ENCODE data around the gene PLAU. TPM values are rescaled to one million over a fixed set of nuclear protein-coding genes. Genes with fewer than 3 reads are reported as not detected.
A peak's percentile ranks its signal among the peaks of the same experiment; 100 is the strongest.

PLAU gene
- total RNA-seq, 1 experiment from 2014 or later, result 15.0 TPM

DNA sequence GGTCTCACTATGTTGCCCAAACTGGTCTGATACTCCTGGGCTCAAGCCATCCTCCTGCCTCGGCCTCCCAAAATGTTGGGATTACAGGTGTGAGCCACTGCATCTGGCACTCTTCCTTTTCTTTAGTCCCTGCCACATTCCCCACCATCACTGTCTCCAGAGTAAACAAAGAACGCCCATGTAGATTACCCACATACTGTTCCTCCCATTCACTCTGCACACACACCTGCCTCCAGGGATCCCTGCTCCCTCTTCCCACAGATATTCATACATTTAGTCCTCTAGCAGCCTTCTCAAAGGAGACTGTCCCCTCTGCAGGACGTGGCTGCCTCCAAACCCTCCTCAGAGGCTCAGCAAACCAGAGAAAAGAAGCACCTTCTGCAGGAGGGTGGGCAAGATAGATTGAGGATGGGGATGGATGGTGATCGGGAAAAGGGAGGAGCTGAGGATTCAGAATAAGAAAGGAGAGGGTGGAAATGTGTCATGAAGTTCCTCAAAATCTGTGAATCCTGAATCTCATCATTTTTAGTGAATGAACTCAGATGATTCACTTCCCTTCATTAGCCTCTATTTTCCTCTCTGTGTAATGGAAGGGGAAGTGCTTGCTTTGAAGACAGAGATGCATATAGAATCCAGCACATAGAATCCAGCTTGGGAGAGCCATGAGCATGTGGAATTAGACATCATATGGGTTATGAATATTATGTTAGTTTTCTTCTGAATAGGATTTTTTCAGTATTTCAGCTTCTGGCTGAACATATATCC, 5.5 kb upstream of the PLAU start:
- POLR2A ChIA-PET, result no interaction called here
- ATAC-seq (0 out of 2 replicates have a peak, but pooled peaks have one; percentile 7), DNase-seq (ENCODE audit: low spot score) (no peak)
- CTCF ChIA-PET, result interaction anchor here (2.5 to 4.3 kb wide), 3 partner anchors 19 to 35 kb away, joined by 13 to 15 read pairs (median 15); no protein-coding TSS in a partner anchor
- no peaks in the 10 kb centered on the region for H3K36me3 Mint-ChIP-seq
- peak overlapping the region; percentile 55; the same call in 1 of the 2 replicates for H3K27ac Mint-ChIP-seq
- H3K4me1 Mint-ChIP-seq, result peaks cover 52% of the 10 kb centered on the region
- no peaks in the 10 kb centered on the region for H3K9me3 Mint-ChIP-seq
- TF ChIP-seq FOXK1 (CRISPR knock-in tag; IDR thresholded peaks at IDR 0.05), result no peak
- TF ChIP-seq PRDM15 (CRISPR knock-in tag; IDR thresholded peaks at IDR 0.05), result no peak
- no peak for TF ChIP-seq ZNF138 (CRISPR knock-in tag; conservative IDR thresholded peaks at IDR 0.05)
- TF ChIP-seq HMGA2 (CRISPR knock-in tag; IDR thresholded peaks at IDR 0.05), result no peak
- no peak for TF ChIP-seq FOXP1 (CRISPR knock-in tag; IDR thresholded peaks at IDR 0.05; ENCODE audit: borderline replicate concordance)
- no peak for TF ChIP-seq ZNF671 (CRISPR knock-in tag; IDR thresholded peaks at IDR 0.05)
- TF ChIP-seq, protein P1, sequence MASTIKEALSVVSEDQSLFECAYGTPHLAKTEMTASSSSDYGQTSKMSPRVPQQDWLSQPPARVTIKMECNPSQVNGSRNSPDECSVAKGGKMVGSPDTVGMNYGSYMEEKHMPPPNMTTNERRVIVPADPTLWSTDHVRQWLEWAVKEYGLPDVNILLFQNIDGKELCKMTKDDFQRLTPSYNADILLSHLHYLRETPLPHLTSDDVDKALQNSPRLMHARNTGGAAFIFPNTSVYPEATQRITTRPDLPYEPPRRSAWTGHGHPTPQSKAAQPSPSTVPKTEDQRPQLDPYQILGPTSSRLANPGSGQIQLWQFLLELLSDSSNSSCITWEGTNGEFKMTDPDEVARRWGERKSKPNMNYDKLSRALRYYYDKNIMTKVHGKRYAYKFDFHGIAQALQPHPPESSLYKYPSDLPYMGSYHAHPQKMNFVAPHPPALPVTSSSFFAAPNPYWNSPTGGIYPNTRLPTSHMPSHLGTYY (CRISPR knock-in tag; IDR thresholded peaks at IDR 0.05), result no peak
- no peak for TF ChIP-seq ZMAT4 (CRISPR knock-in tag; IDR thresholded peaks at IDR 0.05)
- TF ChIP-seq NR1H2 (CRISPR knock-in tag; IDR thresholded peaks at IDR 0.05), result no peak
- TF ChIP-seq E2F1 (CRISPR knock-in tag; IDR thresholded peaks at IDR 0.05), result no peak
- peaks cover 17% of the 10 kb centered on the region for H3K27me3 Mint-ChIP-seq (ENCODE audit: low read depth)
- no peak overlapping the region for H3K4me3 Mint-ChIP-seq

GRCh38 chr10:73906524-73907447, 4.1 kb upstream of the PLAU start:
- TF ChIP-seq PRDM15 (CRISPR knock-in tag; IDR thresholded peaks at IDR 0.05), result peak; percentile 66
- TF ChIP-seq SOX15 (CRISPR knock-in tag; IDR thresholded peaks at IDR 0.05), result no peak
- DNase-seq (ENCODE audit: low spot score) (peak; percentile 73), ATAC-seq (peak; percentile 75)
- CTCF ChIA-PET, result interaction anchor here (0.7 to 4.3 kb wide), 9 partner anchors 15 to 243 kb away, joined by 3 to 15 read pairs (median 5); no protein-coding TSS in a partner anchor
- Mint-ChIP-seq H3K4me1 (peaks cover 56% of the 10 kb centered on the region), H3K4me3 (no peak overlapping the region), H3K9me3 (no peaks in the 10 kb centered on the region), H3K27ac (peak overlapping the region; percentile 91), H3K27me3 (ENCODE audit: low read depth) (peaks cover 24% of the 10 kb centered on the region), H3K36me3 (no peaks in the 10 kb centered on the region)
- POLR2A ChIA-PET, result interaction anchor here (0.5 to 1.3 kb wide), 5 partner anchors 18 to 102 kb away, joined by 3 to 6 read pairs (median 3); no protein-coding TSS in a partner anchor

All from WTC11 (cell line).